Measurements from ENCODE around the gene SPAG4.

DNA sequence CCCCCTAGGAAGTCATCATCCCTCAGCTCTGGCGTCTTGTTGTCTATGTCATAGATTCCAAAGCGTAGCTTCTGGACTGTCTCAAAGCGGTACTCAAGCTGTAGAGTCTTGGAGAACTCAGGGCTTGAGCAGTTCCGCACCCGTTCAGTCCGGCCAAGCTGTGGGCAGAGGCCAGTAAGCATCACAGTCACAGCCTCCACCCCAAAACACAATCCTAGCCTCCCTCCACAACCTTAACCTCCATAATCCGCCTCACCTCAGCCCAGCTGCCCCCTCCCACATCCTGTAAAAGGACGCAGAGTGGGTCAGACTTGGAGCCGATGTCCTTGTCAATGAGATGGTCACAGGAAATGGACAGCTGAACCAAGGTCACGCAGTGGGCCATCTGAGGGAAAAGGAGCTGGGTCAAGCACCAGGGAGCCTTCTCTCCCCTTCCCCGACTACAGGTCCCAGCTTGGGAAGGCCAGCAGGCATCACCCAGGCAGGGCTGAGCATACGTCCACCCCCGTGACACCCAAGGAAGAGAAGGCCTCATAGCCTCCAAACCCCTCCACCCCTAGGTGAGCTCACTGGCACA lies 17.0 kb downstream of the SPAG4 start:
- TF ChIP-seq, protein P1, sequence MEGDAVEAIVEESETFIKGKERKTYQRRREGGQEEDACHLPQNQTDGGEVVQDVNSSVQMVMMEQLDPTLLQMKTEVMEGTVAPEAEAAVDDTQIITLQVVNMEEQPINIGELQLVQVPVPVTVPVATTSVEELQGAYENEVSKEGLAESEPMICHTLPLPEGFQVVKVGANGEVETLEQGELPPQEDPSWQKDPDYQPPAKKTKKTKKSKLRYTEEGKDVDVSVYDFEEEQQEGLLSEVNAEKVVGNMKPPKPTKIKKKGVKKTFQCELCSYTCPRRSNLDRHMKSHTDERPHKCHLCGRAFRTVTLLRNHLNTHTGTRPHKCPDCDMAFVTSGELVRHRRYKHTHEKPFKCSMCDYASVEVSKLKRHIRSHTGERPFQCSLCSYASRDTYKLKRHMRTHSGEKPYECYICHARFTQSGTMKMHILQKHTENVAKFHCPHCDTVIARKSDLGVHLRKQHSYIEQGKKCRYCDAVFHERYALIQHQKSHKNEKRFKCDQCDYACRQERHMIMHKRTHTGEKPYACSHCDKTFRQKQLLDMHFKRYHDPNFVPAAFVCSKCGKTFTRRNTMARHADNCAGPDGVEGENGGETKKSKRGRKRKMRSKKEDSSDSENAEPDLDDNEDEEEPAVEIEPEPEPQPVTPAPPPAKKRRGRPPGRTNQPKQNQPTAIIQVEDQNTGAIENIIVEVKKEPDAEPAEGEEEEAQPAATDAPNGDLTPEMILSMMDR (IDR thresholded peaks at IDR 0.05): no peak
- TF ChIP-seq POLR2A (IDR thresholded peaks at IDR 0.05): no peak
